C1 segment of cervical spinal cord (tissue), 14 donors: Measurements from ENCODE around the gene C19orf25.
"Not testable (repeated sequence)": the region's sequence is repeated elsewhere in the genome, so short reads cannot be mapped to it uniquely, and the experiment has no call there.

ENCODE experiments used
- DNase-seq, 14 donors: peaks; one replicate each; lab custom pipeline; 2025; lab: John Stamatoyannopoulos, UW

The C19orf25 gene

DNA sequence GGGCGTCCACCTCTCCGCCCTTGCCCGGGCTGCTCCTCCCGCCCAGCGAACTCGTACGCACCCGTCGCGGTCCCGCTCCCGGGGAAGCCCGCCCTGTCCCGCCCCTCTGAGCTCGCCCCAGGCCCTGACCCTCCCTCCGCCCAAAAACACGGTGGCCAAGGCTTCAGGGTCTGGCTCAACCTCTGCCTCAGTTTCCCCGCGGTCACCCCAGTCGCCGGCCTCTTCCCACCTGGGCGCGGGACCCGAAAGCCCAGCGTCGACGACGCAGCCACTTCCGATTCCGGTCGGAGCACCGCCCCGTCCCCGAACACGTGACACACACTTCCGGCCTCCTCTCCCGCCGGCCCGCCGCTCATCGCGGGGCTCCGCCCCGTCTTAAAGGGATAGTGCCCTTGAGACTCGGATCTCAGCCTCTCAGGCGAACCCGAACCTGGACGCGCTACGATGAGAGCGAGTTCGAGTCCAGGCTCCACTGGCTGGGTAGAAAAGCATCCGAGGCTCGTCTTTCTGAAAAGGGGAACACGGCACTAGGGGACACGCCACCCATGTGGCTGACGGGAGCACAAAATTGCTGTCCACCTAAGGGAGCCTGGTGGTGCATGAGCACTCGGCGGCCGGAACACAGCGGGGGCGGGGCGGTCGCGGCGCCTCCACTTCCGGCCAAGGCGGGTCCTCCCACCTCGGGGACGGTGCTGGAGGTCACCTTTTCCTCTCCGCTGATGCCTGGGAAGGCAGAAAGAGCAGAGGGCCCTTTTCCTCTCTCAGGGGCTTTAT lies at the start of gene C19orf25:
Gene C19orf25, minus strand, starts transcription at position 282 of the 774 bp plus-strand sequence. CDS start 312 bp downstream, outside the sequence.
- peak; percentile 43 to 91 (median 86) for DNase-seq

DNA sequence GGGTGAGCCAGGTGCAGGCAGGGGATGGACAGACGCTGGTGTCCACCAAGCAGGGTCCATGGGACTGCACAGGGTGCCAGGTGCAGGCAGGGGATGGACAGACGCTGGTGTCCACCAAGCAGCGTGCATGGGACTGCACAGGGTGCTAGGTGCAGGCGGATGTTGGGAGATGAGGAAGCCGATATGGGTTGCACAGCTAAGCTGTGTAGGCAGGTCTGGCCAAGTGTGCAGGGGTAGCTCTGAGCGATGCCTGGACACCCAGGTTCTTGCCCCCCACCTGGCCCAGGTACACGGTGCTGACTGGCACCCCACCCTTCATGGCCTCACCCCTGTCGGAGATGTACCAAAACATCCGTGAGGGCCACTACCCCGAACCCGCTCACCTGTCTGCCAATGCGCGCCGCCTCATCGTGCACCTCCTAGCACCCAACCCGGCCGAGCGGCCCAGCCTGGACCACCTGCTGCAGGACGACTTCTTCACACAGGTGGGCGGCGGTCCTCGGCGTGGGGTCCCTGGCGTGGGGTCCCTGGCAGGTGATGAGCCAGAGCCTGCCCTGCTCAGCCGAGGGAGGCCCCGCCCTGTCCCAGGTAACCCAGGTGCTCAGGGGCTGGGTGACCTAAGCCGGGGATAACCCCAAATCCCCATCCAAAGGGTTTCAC lies 48.8 kb upstream of the C19orf25 start:
- no peak for DNase-seq

DNA sequence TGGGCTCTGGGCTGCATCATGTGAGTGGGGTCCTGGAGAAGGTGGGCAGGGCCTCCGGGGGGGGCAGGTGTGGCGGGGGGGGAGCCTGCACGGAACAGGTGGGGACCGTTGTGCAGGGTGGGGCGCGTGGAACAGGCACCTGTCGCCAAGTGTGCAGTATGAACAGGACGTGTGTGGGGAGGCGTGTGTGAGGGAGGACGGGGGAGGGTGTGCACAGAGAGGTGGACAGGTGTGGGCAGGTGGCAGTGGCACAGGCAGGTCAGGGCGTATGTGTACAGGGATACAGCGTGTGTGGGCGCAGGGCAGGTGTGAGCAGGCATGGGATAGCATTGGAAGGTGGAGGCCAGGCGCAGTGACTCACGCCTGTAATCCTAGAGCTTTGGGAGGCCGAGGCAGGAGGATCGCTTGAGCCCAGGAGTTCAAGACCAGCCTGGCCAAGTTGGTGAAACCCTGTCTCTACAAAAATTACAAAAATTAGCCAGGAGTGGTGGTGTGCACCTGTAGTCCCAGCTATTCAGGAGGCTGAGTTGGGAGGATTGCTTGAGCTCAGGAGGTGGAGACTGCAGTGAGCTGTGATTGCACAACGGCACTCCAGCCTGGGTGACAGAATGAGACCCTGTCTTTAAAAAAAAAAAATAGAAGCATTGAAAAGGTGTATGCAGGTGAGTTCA lies 48.1 kb upstream of the C19orf25 start:
- no peak for DNase-seq

DNA sequence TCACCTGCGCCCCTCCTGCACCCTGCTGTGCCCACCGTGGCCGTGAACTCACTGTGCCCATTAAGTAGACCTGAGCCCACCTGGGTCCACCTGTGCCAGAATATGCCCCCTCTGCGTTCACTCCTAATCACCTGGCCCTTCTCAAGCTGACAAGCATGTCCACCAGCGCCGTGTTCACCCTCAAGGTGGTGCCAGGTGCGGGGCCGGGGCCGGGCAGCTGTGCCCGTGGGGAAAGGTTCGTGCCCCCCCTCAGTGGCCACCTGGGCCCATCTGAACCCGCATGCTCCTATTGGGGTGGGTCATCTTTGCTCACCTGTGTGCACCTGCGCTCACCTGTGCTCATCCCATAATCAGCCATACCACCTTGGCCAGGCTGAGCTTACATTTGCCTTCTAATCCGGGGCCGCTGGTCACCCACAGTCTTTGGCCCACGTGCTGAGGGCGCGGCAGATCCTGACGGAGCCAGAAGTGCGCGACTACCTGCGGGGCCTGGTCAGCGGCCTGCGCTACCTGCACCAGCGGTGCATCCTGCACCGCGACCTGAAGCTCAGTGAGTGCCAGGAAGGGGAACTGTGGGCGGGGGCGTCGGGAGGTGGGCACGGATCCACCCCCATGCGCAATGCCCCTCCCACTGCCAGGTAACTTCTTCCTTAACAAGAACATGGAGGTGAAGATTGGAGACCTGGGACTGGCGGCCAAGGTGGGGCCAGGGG lies 47.2 kb upstream of the C19orf25 start:
- no peak for DNase-seq

DNA sequence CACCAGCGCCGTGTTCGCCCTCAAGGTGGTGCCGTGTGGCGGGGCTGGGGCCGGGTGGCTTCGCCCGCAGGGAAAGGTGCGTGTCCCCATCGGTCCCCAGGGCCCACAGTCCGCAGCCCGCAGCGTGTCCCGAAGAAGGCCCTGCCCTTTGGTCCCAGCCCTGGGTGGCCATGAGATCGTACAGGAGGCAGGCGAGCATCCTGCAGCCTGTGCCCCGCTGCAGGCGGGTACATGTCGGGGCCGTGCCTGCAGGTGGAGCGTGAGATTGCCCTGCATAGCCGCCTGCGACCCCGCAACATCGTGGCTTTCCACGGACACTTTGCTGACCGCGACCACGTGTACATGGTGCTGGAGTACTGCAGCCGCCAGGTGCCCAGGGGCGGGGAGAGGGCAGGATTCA lies 46.3 kb upstream of the C19orf25 start:
- DNase-seq = peak in 1 of 14 donors; percentile 31

DNA sequence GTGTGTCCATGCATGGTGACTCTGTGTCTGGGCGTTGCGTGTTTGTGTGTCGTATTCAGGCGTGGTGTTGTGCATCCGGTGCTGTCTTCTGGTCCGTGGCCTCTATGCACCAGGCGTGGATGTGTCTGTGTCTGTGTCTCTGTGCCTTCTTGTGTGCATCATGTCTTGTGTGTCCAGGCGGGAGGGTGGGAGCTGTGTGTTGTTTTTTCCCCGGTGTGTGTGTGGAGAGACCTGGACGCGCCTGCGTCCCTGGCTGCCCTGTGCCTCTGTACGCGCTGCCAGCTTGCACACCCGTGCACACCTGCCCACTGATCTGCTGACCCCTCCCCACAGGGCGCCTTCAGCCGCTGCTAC lies 45.9 kb upstream of the C19orf25 start:
- no peak for DNase-seq

DNA sequence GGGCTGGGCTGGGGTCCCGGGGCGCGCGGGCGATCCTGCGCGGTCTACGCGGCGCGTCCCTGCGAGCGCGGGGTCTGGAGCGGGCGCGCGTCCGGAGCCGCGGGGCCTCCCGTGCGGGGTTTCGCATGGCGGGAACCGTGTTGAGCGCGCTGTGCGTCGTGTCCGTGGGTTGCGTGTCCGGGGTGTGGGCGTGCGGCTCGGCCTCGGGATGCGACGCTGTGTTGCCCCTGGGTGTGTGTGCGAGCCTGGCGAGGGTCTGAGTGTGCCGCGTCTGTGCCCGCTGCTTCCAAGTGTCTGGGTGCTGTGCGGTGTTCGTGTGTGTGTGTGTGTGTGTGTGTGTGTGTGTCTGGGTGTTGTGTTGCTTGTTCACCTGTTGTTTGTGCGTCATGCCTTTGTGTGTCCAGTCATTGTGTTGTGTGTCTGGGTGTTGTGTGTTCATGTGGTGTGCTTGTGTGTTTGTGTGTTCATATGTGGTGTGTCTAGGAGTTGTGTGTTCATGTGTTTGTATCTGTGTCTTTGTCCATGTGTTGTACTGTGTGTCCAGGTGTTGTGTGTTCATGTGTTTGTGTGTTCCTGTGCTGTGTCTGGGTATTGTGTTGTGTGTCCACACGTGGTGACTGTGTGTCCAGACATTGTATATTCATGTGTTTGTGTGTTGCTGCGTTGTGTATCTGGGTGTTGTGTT lies 45.4 kb upstream of the C19orf25 start:
- no peak for DNase-seq

DNA sequence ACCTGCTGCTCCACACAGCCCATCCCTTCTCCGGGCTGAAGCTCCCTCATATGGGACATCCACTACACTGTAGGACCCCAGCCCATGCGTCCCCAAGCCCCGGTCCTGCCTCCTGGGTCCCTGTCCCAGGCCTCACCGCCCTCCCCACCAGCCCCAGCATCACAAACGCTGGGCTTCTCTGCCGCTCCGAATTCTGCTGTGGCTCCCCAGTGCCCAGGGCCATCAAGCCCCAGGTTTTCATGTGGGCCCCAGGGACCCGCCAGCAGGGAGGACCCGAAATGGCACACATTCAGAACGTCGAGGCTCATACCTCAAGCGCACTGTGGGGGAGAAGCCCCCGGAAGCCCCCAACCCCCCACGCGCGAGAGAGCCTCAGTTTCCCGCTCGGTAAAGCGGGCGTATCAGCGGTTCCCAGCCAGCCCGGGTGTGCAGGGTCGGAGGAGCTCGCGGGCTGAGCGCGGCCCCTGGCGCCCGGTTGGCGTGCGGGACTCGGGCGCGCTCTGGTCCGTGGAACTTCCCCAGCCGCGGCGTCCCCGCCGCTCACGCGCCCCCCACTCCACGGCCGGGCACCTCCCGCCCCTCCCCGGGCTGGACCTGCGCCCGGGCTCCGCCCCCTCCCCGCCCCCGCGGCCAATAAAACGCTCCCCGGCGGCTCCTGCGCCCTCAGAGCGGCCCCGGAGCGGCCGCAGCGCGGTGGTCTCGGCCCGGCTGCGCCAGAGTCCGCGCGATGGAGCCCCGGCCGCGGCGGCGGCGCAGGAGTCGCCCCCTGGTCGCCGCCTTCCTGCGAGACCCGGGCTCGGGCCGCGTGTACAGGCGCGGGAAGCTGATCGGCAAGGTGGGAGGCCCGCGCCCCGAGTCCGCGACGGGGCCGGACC lies 44.6 kb upstream of the C19orf25 start, which contains the start of gene PLK5:
Gene PLK5, plus strand, starts transcription at position 666 of the 875 bp plus-strand sequence. CDS start 2,920 bp downstream, outside the sequence.
- peak in 1 of 14 donors; percentile 20 for DNase-seq

DNA sequence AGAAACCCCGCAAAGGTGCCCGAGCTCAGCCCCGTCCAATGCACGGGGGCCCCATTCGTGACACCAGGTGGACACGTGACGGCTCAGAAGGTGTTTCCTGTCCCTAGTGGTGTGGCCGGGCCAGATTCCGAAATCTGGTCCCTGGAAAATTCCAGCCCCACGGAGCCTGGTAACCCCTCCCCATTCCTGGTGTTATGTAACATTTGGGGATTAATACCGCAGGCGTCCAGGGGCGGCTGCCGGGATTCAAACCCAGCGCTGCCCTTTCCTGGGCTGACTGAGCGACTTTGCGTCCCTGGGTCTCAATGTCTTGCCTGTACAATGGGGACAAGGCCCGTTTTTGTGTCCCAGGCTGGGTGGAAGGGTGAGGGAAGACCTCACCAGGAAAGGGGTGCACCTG lies 43.8 kb upstream of the C19orf25 start:
- peak in 1 of 14 donors; percentile 79 for DNase-seq

DNA sequence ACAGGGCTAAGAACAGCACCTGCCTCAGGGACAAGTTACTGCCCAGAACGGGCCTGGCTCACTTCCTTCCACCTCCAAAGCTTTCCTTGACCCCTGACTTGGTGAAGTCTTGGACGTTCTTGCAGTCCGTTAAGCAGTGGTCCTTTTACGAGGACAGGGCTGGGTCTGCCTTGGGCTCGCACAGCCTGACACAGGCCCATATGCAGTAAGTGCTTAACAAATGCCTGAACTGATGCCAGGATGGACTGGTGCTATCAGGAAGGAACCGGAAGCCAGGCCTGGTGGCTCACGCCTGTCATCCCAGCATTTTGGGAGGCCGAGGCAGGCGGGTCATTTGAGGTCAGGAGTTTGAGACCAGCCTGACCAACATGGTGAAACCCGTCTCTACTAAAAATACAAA lies 43.0 kb upstream of the C19orf25 start:
- DNase-seq = no peak

DNA sequence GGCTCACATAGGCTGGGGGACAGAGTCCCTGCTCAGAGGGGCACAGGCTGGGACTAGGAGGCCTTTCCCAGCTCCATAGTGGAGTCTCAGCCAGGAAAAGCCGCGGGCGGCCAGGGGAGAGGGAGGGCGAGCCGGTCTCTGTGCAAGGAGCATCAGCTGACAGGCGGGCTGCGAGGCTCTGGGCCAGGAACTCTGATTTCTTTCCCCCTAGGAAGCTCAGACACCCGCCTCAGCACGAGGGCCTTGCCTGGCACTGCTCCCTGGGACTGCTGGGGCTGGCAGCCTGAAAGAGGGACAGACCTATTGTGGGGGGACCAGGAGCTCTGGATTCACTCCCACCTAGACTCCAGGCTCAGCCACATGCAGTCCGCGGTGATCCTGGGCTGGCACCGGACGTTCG lies 42.6 kb upstream of the C19orf25 start:
- DNase-seq = peak in 11 of 14 donors; percentile 4 to 88 (median 53)

DNA sequence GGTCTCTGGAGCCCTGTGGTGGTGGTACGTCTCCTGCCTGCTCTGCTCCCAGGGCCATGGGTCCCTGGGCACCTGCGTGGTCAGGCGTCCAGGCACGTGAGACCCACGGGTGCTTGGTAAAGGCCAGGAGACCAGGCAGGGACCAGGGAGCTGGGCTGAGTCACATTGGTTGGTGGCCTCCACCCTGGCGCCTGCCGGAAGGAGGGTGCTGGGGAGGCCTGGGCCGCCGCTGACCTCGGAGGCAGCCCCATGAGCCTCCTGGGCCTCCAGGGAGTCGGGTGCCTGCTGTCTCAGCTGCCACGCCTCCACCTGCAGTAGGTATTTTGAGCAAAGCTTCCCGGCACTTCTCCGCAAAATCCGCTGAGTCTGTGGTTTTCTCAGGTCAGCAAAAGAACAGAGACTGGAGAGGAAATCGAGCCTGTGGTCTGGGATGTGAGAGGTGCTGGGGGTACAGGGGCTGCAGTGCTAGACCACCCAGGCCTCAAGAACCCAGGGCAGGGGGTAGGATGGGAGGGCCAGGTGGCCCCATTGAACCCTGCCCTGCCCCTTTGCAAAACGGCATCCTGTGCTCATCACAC lies 41.3 kb upstream of the C19orf25 start:
- no peak for DNase-seq

DNA sequence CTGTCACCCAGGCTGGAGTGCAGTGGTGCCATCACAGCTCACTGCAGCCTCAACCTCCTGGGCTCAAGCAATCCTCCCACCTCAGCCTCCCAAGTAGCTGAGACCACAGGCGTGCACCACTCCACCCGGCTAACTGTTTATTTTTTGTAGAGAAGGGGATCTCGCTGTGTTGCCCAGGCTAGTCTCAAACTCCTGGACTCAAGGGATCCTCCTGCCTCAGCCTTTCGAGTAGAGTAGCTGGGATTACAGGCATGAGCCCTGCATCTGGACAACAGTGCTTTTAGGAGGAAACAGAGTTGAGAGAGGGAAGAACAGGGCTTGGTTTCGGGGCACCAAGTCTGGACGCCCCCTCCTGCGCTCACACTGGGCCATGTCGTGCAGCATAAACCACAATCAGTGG lies 40.8 kb upstream of the C19orf25 start:
- DNase-seq = not testable (repeated sequence)

DNA sequence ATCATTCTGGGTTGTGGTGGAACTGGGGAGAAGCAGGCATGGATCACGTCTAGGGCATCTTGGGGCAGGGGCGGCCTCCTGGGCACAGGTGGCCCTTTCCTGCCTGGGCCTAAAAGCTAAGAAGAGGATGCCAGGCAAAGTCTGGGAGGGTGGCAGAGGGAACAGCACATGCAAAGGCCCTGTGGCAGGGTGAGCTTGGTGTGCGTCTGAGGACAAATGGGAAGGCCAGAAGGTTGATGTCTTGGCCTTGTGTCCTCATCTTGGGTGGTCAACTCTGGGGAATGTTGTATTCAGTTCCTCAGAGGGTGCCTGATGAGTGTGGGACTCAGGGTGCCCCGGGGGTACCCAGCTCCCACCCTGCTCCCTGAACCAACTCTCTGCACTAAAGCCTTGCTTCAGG lies 39.5 kb upstream of the C19orf25 start:
- no peak for DNase-seq

DNA sequence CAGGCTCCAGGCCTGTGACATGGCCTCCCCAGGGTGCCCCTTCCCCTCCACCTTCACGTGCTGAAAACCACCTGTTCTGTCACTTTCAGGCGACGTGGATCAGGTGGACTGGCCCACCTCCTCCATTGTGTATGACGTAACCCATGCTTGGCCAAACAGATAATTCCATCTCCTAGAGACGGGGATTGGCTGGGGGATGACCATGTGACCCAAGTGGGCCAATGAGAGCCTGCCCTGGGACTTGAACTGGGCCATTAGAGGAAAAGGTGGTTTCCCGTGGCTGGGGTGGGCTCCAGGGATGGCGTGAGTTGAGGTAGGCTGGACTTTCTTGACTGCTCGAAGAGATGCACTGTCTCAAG lies 37.4 kb upstream of the C19orf25 start:
- no peak for DNase-seq

DNA sequence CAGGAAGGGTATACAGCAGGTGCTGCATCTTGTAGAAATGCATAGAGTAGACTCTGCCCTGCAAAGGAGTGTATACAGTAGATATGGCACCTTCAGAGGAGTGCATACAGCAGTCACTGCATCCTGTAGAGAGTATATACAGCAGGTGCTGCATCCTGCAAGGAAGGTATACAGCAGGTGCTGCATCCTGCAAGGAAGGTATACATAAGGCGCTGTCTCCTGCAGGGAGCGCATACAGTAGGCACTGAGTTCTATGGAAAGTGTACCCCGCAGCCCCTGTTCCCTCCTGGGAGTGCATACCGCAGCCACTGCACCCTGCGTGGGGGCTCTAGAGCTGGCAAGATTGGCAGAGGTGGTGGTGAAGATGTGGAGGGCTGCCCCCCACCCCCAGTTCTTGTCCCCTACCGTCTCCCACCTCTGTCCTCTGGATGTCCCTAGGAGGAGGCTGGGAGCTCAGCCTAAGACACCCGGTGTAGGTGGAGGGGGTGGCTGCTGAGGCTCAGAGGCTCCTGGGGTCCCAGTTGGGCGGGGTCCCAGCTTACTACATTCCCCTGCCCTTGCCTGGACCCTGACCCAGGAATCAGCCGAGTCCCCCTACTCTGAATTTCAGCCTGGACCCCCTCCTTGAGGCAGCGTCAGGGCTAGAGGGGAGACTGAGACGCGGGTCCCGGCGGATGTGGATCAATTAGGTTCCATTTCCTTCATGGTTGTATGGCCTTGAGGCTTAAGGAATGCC lies 36.1 kb upstream of the C19orf25 start:
- no peak for DNase-seq

DNA sequence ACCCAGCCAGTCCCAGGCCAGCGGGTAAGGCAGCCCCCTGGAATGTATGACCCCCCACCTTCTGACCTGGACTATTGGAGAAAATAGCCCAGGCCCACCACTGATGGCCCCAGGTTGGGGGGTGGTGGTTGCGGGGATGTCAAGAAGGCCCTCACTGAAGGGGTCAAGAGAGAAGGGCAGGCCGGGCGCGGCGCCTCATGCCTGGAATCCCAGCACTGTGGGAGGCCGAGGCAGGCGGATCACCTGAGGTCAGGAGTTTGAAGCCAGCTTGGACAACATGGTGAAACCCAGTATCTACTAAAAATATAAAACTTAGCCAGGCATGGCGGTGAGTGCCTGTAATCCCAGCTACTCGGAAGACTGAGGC lies 35.3 kb upstream of the C19orf25 start:
- no peak for DNase-seq

DNA sequence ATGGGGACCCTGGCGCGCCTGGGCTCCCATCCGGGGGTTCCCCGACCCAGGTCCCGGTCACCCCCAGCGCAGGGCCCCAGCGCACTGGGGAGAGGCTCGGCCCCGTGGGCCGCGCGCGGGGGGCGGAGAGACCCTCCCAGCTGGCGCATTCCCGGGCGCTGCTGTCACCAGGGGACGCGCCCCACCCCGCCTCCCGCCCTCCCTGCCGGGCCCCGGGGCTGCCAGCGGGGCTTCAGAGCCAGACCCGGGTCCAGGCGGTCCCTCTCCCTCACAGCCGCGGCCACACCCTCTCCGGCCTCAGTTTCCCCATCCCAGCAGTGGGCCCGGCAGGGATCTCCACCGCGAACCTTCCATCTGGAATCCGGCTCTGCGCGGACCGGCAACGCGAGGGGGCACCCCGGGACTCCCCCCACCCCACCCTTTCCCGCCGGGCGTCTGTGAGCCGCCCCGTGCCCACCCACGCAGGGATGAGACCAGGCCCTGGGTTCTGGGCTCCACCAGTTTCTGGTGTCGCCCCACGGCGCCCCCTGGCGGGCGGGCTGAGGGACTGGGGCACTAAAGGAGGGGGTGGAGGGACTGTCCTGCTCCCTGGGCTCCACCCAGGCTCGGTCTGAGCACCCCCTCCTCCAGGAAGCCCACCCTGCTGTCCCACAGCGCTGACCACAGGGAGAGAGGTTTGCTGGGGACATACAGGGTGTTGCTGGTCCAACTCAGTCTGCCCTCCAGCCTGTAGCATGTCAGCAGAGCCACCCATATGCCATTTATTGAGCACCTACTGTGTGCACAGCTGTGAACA lies 34.7 kb upstream of the C19orf25 start:
- DNase-seq = no peak
